ENCODE measurements around the gene SESN1. TPM values are rescaled to one million over a fixed set of nuclear protein-coding genes. Genes with fewer than 3 reads are reported as not detected.

The SESN1 gene
- total RNA-seq, 2 experiments from 2014 or later = 43.0 to 48.4 TPM

DNA sequence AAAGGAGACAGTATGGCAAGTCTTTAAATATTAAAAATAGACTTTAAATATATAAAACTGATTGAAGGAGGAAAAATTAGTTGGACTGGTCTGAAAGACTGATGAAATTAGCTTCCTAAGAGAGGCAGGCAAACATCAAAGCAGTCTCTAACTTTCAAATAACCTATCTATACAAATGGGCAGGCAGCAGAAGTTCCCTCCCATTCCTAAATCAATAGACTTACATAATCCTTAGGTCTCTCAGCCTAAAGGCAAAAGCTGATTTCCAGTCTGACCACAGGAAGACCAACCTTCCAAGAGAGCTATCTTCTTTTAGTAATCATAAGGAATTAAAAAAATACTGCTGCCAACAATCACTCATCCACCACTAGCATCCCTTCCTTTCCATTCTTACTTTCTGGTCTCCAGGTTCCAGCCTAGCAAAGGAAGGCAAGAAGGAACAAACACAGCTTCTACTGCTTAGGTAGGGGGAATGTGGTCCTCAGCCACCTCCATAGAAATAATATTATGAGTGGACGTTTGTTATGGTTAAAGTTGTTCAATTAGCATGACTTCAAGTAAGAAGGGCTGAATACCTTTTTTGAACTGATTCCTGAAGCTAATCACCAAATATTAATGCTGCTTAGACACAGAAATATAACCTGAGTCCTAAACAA is 44.1 kb downstream of the SESN1 start:
- Mint-ChIP-seq H3K4me3 (no peak overlapping the region), H3K36me3 (peaks cover 12% of the 10 kb centered on the region), H3K9me3 (peaks cover 4% of the 10 kb centered on the region), H3K4me1 (peaks cover 18% of the 10 kb centered on the region), H3K27me3 (peaks cover 6% of the 10 kb centered on the region), H3K27ac (no peak overlapping the region)
- POLR2A ChIA-PET = interaction anchor here (0.6 kb wide), 1 partner anchor 21 kb away, joined by 8 read pairs; no protein-coding TSS in a partner anchor
- ATAC-seq (ENCODE audit: low read depth) (no peak), DNase-seq (no peak)

DNA sequence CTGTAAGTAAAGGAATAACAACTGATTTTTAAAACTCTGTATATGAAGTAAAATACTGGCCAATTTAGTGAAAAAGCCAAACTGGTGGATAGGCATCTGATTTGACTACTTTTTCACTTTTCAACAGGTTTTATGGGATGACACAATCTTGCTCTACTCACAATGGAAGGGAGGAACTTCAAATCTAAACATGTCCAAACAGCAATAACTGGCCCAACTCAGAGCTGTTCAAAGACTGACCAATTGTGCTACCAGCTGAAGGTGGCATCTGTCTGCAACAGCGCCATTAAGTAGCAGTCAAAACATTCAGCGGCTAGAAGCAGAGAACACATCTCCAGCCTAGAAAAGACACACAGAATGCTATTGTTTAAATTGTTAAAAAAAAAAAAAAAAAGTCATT is 44.6 kb downstream of the SESN1 start:
- peaks cover 13% of the 10 kb centered on the region for H3K36me3 Mint-ChIP-seq
- H3K27ac Mint-ChIP-seq = no peak overlapping the region
- H3K27me3 Mint-ChIP-seq = peaks cover 6% of the 10 kb centered on the region
- no peak for ATAC-seq (ENCODE audit: low read depth)
- peaks cover 18% of the 10 kb centered on the region for H3K4me1 Mint-ChIP-seq
- peaks cover 4% of the 10 kb centered on the region for H3K9me3 Mint-ChIP-seq
- DNase-seq = no peak
- POLR2A ChIA-PET = no interaction called here
- no peak overlapping the region for H3K4me3 Mint-ChIP-seq

DNA sequence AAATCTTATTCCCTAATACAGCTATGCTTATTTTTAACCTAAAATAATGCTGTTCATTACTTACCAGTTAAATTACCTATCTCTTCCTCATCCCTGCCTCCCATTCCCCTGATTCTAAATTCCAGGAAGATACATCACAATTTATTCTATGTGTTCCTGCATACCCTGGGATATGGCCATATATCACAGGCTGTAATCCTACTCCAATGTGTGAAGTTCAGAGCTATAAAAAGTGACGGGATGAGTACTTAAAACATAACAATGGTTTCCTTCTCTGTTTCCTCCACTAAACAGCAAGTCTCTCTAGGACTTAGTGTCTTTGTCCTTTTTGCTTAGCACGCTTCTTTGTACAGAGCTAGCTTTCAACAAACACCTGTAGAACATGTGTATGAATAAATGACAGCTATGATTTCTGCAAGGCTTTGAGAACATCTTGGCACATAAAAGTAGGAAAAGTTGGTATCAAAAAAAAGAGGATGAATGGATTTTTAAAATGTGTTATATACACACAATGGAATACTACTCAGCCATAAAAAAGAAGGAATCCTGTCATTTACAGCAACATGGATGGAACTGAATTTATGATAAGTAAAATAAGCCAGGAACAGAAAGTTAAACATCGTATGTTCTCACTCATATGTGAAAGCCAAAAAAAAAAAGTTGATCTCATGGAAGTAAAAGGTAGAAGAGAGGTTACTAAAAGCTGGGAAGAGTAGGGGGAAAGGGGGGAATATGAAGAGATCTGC is 45.8 kb downstream of the SESN1 start:
- H3K27ac Mint-ChIP-seq = no peak overlapping the region
- peaks cover 6% of the 10 kb centered on the region for H3K27me3 Mint-ChIP-seq
- no peak for DNase-seq
- peaks cover 18% of the 10 kb centered on the region for H3K4me1 Mint-ChIP-seq
- H3K4me3 Mint-ChIP-seq = no peak overlapping the region
- peaks cover 13% of the 10 kb centered on the region for H3K36me3 Mint-ChIP-seq
- peaks cover 4% of the 10 kb centered on the region for H3K9me3 Mint-ChIP-seq
- no peak for ATAC-seq (ENCODE audit: low read depth)
- POLR2A ChIA-PET = interaction anchor here (0.7 kb wide), 1 partner anchor 46 kb away, joined by 3 read pairs; the partner anchor contains the start of gene SESN1

DNA sequence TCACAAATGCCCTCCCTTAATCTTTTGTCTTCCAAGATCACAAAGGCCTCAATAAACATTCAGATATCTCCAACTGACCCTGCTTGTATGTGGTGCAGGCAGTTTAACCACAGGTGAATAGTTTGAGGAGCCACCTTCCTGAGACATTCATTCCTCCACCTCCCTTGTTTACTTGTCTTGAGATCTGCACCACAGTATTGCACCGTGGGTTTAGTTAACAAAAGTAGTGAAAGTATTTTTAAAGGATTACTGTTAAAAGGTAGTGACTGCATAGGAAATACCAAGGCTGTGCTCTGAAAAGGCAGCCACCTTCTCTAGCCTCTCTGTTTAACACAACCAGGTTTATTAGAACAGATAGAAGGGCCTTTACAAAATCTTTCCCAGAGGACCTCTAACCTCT is 46.5 kb downstream of the SESN1 start:
- ATAC-seq (ENCODE audit: low read depth) (no peak), DNase-seq (no peak)
- Mint-ChIP-seq H3K4me1 (peaks cover 15% of the 10 kb centered on the region), H3K9me3 (peaks cover 4% of the 10 kb centered on the region), H3K27me3 (peaks cover 3% of the 10 kb centered on the region), H3K4me3 (no peak overlapping the region), H3K27ac (no peak overlapping the region), H3K36me3 (peaks cover 13% of the 10 kb centered on the region)
- POLR2A ChIA-PET = interaction anchor here (0.7 kb wide), 1 partner anchor 47 kb away, joined by 3 read pairs; the partner anchor contains the start of gene SESN1

DNA sequence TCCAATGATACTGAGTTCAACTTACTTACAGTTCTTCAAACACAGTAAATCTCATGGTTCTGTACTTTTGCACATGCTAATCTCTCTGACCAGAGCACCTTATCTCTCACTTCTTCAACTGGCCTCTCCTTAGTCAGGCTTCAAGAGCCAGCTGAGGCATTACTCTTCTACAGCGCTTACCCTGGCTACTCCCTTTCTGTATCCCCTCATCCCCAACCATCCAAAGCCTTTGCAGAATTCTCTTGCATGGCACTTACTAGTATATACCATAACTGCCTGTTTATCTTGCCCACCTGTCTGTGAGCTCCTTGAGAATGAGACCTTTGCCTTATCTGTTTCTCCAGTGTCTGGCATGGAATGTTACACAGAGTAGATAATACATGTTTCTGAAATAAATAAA is 49.2 kb downstream of the SESN1 start:
- Mint-ChIP-seq H3K4me3 (no peak overlapping the region), H3K27ac (no peak overlapping the region), H3K27me3 (peaks cover 6% of the 10 kb centered on the region), H3K4me1 (peaks cover 8% of the 10 kb centered on the region), H3K9me3 (peaks cover 4% of the 10 kb centered on the region), H3K36me3 (peaks cover 13% of the 10 kb centered on the region)
- DNase-seq (no peak), ATAC-seq (ENCODE audit: low read depth) (no peak)
- POLR2A ChIA-PET = no interaction called here

DNA sequence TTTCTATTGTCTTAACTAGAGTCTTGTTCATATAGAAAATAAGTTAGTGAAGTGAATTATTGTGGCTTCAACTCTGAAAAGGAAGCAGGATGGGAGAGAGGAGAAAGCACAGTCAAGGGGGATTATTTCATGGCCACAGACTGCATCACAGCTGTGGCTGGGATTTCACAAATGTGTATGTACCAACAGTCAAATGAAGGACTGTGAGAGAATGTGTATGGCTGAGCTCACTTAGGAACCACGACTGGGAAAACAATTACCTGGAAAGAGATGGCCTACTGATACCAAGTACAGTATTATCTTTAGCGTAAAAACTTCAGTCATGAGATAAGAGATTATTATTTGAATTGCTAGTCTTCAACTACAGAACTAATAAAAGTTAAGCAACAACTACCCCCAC is 54.9 kb downstream of the SESN1 start:
- Mint-ChIP-seq H3K27me3 (peaks cover 8% of the 10 kb centered on the region), H3K36me3 (no peaks in the 10 kb centered on the region), H3K4me3 (no peak overlapping the region), H3K27ac (no peak overlapping the region), H3K4me1 (peaks cover 20% of the 10 kb centered on the region), H3K9me3 (no peaks in the 10 kb centered on the region)
- DNase-seq = no peak
- POLR2A ChIA-PET = interaction anchor here (1.1 kb wide), 1 partner anchor 119 kb away, joined by 3 read pairs; no protein-coding TSS in a partner anchor
- ATAC-seq (ENCODE audit: low read depth) = no peak

DNA sequence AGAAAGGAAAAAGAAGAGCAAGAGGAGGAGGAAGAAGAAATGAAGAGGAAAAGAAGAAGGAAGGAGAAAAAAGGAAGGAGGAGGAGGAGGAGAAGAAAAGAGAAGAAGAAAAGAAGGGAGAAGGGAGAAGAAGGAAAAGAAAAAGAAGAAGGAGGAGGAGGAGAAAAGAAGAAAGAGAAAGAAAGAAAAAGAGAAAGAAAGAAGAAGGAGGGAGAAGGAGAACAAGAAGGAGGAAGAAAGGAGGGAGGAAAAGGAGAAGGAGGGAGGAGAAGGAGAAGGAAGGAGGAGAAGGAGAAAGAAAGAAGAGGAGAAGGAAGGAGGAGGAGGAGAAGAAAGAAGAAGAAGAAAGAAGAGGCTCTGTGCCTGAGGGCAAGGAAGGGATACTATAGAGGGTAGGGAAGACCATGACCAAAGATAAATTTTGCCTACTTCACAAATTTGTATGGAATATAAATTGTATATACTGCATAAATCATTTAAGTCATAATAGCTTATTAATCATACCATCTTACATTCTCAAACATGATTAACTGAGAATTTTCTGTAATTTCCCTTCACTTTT is 55.7 kb downstream of the SESN1 start:
- Mint-ChIP-seq H3K9me3 (no peaks in the 10 kb centered on the region), H3K36me3 (no peaks in the 10 kb centered on the region), H3K4me3 (no peak overlapping the region), H3K4me1 (peaks cover 20% of the 10 kb centered on the region), H3K27ac (no peak overlapping the region), H3K27me3 (peaks cover 10% of the 10 kb centered on the region)
- POLR2A ChIA-PET = interaction anchor here (1.1 kb wide), 1 partner anchor 118 kb away, joined by 3 read pairs; no protein-coding TSS in a partner anchor
- ATAC-seq (ENCODE audit: low read depth) (no peak), DNase-seq (no peak)

DNA sequence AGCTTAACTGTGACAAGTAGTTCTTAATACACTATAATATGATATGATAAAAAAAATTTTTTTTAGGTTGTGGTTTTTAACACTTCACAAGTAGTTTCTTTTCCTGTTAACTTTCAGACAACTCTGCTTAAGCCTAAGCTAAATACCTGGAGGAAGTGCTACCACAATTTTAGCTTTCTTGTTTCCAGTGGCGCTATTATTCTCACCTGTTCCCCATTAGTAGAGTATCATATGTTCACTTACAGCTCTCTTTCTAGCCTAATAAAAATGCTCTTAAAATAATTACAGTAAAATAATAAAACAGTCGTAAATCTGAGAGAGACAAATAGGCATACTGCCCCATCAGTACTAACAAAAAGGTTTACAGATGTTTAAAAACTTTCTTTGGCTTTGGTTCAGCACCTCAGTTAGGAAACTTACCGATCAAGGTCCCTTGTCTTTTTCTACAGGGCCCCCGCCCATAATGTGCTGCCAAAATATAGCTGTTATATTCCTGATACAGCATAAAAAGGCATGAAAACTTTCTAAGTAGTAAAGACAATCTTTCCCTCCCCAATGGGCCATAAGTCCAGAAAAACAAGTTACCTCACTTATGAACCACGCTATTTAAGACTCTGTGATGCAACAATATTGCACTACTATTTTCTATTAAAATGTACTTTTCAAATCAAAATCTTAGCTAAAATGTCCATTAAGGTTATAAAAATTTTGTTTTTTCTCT is 57.9 kb downstream of the SESN1 start:
- Mint-ChIP-seq H3K27me3 (peaks cover 6% of the 10 kb centered on the region), H3K36me3 (no peaks in the 10 kb centered on the region), H3K9me3 (no peaks in the 10 kb centered on the region), H3K4me1 (peaks cover 20% of the 10 kb centered on the region), H3K4me3 (peak overlapping the region; percentile 50), H3K27ac (no peak overlapping the region)
- POLR2A ChIA-PET = interaction anchor here (0.7 to 1.5 kb wide), 4 partner anchors 24 to 58 kb away, joined by 3 to 6 read pairs (median 3); partner anchors contain the start of gene SESN1
- ATAC-seq (ENCODE audit: low read depth) = peak; percentile 85
- DNase-seq = no peak

DNA sequence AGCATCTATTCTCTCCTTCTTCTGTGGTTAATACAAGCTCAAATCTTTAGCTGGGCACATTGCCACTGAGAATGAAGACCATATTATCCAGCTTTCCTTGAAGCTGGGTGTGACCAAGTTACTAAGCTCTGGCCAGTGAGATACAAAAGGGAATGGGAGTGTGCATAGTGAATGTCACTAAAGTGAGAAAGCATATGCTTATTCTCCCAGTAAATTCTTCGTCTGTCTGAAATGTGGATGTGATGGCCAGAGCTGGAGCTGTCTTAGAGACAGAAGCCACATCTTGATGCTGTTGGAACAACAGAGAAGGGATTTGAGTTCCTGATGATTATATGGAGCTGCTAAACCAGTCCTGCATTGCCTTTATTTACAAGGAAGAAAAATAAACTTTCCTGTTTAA is 60.1 kb downstream of the SESN1 start:
- Mint-ChIP-seq H3K27ac (no peak overlapping the region), H3K4me3 (no peak overlapping the region), H3K36me3 (no peaks in the 10 kb centered on the region), H3K4me1 (peaks cover 15% of the 10 kb centered on the region), H3K27me3 (peaks cover 6% of the 10 kb centered on the region), H3K9me3 (no peaks in the 10 kb centered on the region)
- POLR2A ChIA-PET = no interaction called here
- DNase-seq (no peak), ATAC-seq (ENCODE audit: low read depth) (no peak)

DNA sequence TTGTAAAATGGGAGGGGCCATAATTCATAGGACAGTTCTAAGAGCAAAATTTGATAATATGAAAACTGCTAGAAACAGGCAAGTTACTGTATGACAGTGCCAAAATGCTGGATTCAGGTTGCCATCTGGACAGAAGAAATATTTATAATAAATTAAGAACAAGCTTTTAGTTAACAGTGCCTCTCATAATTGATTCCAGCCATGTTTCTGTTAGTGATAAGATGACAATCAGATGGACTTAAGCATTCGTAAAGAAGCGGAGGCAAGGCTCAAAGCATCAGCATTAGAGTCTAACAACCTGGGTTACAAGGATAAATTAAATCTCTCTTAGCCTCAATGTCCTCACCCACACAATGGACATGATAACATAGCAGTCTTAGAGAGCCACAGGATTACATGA is 61.0 kb downstream of the SESN1 start:
- Mint-ChIP-seq H3K9me3 (peaks cover under 1% of the 10 kb centered on the region), H3K27me3 (peaks cover 2% of the 10 kb centered on the region), H3K4me3 (no peak overlapping the region), H3K4me1 (peaks cover 13% of the 10 kb centered on the region), H3K27ac (no peak overlapping the region), H3K36me3 (no peaks in the 10 kb centered on the region)
- ATAC-seq (ENCODE audit: low read depth) (no peak), DNase-seq (no peak)
- POLR2A ChIA-PET = no interaction called here

DNA sequence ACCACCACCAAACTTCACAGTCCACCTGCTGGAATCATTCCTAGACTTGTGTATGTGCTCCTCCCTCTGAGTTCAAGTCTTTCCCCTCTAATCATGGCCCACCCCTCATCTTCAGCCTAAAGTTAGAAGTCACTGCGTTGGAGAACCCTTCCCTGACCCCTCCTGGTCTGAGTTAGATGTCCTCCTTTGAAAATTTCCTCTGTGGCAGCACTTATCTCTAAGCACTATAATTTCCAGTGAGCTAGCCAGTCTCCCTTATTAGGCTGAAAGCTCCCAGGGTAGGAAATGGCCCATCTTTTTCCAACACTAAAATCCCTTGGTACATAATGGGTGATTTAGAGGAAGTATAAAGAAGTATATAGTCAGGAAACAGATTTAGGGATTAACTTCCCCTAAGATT is 63.2 kb downstream of the SESN1 start:
- no peaks in the 10 kb centered on the region for H3K36me3 Mint-ChIP-seq
- peaks cover 5% of the 10 kb centered on the region for H3K4me1 Mint-ChIP-seq
- POLR2A ChIA-PET = no interaction called here
- H3K9me3 Mint-ChIP-seq = peaks cover 1% of the 10 kb centered on the region
- H3K4me3 Mint-ChIP-seq = no peak overlapping the region
- H3K27me3 Mint-ChIP-seq = peaks cover 2% of the 10 kb centered on the region
- ATAC-seq (ENCODE audit: low read depth) (no peak), DNase-seq (no peak)
- no peak overlapping the region for H3K27ac Mint-ChIP-seq

DNA sequence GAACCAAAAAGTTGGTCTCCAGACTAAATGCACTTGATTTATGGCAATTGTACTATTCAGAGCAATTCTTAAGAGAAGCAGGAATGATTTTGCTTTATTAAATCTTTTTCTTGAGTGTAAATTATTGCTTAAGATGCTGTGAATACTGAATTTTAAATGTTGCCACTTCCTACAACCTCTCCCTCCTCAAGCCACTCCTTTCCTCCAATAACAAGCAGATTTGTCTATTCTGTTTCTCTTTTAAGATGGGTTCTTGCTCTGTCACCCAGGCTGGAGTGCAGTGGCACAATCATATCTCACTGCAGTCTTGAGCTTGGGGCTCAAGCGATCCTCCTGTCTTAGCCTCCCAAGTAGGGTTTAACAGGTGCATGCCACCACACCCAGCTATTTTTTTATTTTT is 65.3 kb downstream of the SESN1 start:
- no peak for ATAC-seq (ENCODE audit: low read depth)
- Mint-ChIP-seq H3K9me3 (peaks cover 1% of the 10 kb centered on the region), H3K4me1 (peaks cover 10% of the 10 kb centered on the region), H3K27ac (no peak overlapping the region), H3K27me3 (no peaks in the 10 kb centered on the region), H3K36me3 (peaks cover 2% of the 10 kb centered on the region), H3K4me3 (no peak overlapping the region)
- POLR2A ChIA-PET = interaction anchor here (0.9 to 1.5 kb wide), 2 partner anchors 20 to 181 kb away, joined by 3 read pairs; partner anchors contain the start of gene ARMC2
- DNase-seq = no peak

DNA sequence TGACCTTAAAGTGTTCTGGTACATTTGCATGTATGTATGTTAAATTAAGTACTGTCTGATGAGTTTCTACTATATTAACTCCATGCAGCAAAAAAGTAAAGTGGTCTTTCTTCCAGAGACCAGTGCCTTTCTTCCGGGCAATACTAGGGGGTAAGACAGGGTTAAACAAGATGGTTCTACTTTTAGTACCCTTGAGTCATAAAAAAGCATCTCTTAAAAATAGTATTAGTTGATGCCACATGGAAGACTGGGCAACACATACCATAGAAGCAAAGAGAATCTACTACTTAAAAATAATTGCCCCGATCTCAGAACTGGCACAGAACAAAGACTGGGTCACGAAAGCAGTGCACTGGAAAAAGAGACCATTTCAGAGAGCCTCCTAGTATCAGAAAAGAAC is 66.2 kb downstream of the SESN1 start:
- ATAC-seq (ENCODE audit: low read depth) (no peak), DNase-seq (no peak)
- Mint-ChIP-seq H3K27me3 (no peaks in the 10 kb centered on the region), H3K4me3 (no peak overlapping the region), H3K9me3 (peaks cover 1% of the 10 kb centered on the region), H3K27ac (no peak overlapping the region), H3K4me1 (peaks cover 10% of the 10 kb centered on the region), H3K36me3 (peaks cover 2% of the 10 kb centered on the region)
- POLR2A ChIA-PET = no interaction called here

Measured in activated naive CD8-positive, alpha-beta T cell treated with anti-CD3 and anti-CD28 coated beads, Interleukin-2, amount 10 ng/mL, durations not matched to agents 7 days and 5 days (primary cell).